ENCODE data around the gene BPI. TPM values are rescaled to one million over a fixed set of nuclear protein-coding genes. Genes with fewer than 3 reads are reported as not detected.
"Not testable (repeated sequence)": the region's sequence is repeated elsewhere in the genome, so short reads cannot be mapped to it uniquely, and the experiment has no call there.

Gene BPI
- total RNA-seq, 1 experiment from 2014 or later: not detected

- DNase-seq (ENCODE audit: low read depth): no peak
Observed at GRCh38 chr20:38336726-38337125, 32.8 kb downstream of the BPI start.

GRCh38 chr20:38337561-38338140 is 33.7 kb downstream of the BPI start:
- peak; percentile 57 for DNase-seq (ENCODE audit: low read depth)

GRCh38 chr20:38338849-38339520 is 35.0 kb downstream of the BPI start:
- no peak for DNase-seq (ENCODE audit: low read depth)

GRCh38 chr20:38339521-38339896 is 35.6 kb downstream of the BPI start:
- DNase-seq (ENCODE audit: low read depth): not testable (repeated sequence)

- no peak for DNase-seq (ENCODE audit: low read depth)
Observed at GRCh38 chr20:38339997-38340396, 36.0 kb downstream of the BPI start.

GRCh38 chr20:38340693-38341092 is 36.7 kb downstream of the BPI start:
- DNase-seq (ENCODE audit: low read depth): no peak

GRCh38 chr20:38342216-38342615 is 38.3 kb downstream of the BPI start:
- no peak for DNase-seq (ENCODE audit: low read depth)

- no peak for DNase-seq (ENCODE audit: low read depth)
Observed at GRCh38 chr20:38342713-38343310, 38.9 kb downstream of the BPI start.

GRCh38 chr20:38343311-38344106 is 39.6 kb downstream of the BPI start:
- no peak for DNase-seq (ENCODE audit: low read depth)

GRCh38 chr20:38344107-38344701 is 40.2 kb downstream of the BPI start:
- DNase-seq (ENCODE audit: low read depth): no peak

GRCh38 chr20:38345643-38346042 is 41.7 kb downstream of the BPI start:
- no peak for DNase-seq (ENCODE audit: low read depth)

GRCh38 chr20:38346247-38346651 is 42.3 kb downstream of the BPI start, which contains the start of gene LBP:
Gene LBP, plus strand, starts transcription at chr20:38346482. Its CDS starts 35 bp downstream, at chr20:38346517.
- no peak for DNase-seq (ENCODE audit: low read depth)

- no peak for DNase-seq (ENCODE audit: low read depth)
Observed at GRCh38 chr20:38346741-38347140, 42.8 kb downstream of the BPI start.

GRCh38 chr20:38349856-38350255 is 45.9 kb downstream of the BPI start:
- no peak for DNase-seq (ENCODE audit: low read depth)

- no peak for DNase-seq (ENCODE audit: low read depth)
Observed at GRCh38 chr20:38350879-38351775, 47.2 kb downstream of the BPI start.

- DNase-seq (ENCODE audit: low read depth): no peak
Observed at GRCh38 chr20:38353316-38353715, 49.4 kb downstream of the BPI start.

- DNase-seq (ENCODE audit: low read depth): no peak
Observed at GRCh38 chr20:38354227-38354626, 50.3 kb downstream of the BPI start.

- no peak for DNase-seq (ENCODE audit: low read depth)
Observed at GRCh38 chr20:38355161-38356012, 51.4 kb downstream of the BPI start.

- DNase-seq (ENCODE audit: low read depth): peak; percentile 79
Observed at GRCh38 chr20:38357653-38358207, 53.8 kb downstream of the BPI start.

GRCh38 chr20:38358556-38358955 is 54.6 kb downstream of the BPI start:
- no peak for DNase-seq (ENCODE audit: low read depth)
